Activated naive CD8-positive, alpha-beta T cell treated with anti-CD3 and anti-CD28 coated beads, Interleukin-2, amount 10 ng/mL, durations not matched to agents 7 days and 5 days (primary cell): ENCODE measurements around the gene RBM24. TPM values are rescaled to one million over a fixed set of nuclear protein-coding genes. Genes with fewer than 3 reads are reported as not detected.

ENCODE experiments used
- ATAC-seq: fragments of 150-1000 bp; cut with Tn5 transposase; one replicate; pipeline ENCODE4 v1.10.0; 2021; ENCODE audit warnings: low read depth, moderate library complexity
- POLR2A ChIA-PET: fragments of 350-600 bp; sonication (Branson Sonifier 250); formaldehyde crosslinking; loops from one replicate; lab custom pipeline; 2021; ENCODE audit warnings: antibody characterized with exemption; lab: Charles Lee
- DNase-seq: peaks from one replicate; pipeline ENCODE4 v3.0.0; 2021
- H3K27ac Mint-ChIP-seq: one replicate; pipeline ENCODE4 v1.8.0; 2022; ENCODE audit warnings: mild to moderate bottlenecking, mixed read lengths
- H3K27me3 Mint-ChIP-seq: one replicate; pipeline ENCODE4 v1.8.0; 2022; ENCODE audit warnings: mild to moderate bottlenecking, moderate library complexity, mixed read lengths
- H3K36me3 Mint-ChIP-seq: one replicate; pipeline ENCODE4 v1.8.0; 2021; ENCODE audit warnings: mild to moderate bottlenecking, mixed read lengths
- H3K4me1 Mint-ChIP-seq: one replicate; pipeline ENCODE4 v1.8.0; 2021; ENCODE audit warnings: mixed read lengths
- H3K4me3 Mint-ChIP-seq: one replicate; pipeline ENCODE4 v1.8.0; 2022; ENCODE audit warnings: mild to moderate bottlenecking, moderate library complexity, mixed read lengths
- H3K9me3 Mint-ChIP-seq: one replicate; pipeline ENCODE4 v1.8.0; 2021; ENCODE audit warnings: mixed read lengths
- total RNA-seq, 2 experiments: library from RNA; stranded (reverse); gene quantifications; one replicate each; pipeline ENCODE4 v1.2.3, GENCODE V29; 2021

RBM24 gene
- total RNA-seq, 2 experiments from 2014 or later: not detected

DNA sequence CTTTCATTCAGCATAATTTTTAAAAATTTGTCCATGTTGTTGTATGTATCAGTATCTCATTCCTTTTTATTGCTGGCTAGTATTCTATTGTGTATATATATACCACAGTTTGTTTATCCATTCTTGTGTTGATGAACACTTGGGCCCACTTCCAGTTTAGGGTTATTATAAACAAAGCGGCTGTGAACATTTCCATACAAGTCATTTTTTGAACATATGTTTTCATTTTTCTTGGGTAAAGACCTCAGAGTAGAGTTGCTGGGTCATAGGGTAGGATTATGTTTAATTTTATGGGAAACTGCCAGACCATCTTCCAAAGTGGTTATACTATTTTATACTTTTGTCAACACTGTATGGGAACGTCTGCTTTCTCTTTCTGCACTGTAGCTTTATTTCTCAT is 55.3 kb downstream of the RBM24 start:
- Mint-ChIP-seq H3K4me1 (no peaks in the 10 kb centered on the region), H3K27ac (no peak overlapping the region), H3K27me3 (no peaks in the 10 kb centered on the region), H3K4me3 (no peak overlapping the region), H3K36me3 (no peaks in the 10 kb centered on the region), H3K9me3 (peaks cover 3% of the 10 kb centered on the region)
- DNase-seq (no peak), ATAC-seq (no peak)
- POLR2A ChIA-PET: no interaction called here

DNA sequence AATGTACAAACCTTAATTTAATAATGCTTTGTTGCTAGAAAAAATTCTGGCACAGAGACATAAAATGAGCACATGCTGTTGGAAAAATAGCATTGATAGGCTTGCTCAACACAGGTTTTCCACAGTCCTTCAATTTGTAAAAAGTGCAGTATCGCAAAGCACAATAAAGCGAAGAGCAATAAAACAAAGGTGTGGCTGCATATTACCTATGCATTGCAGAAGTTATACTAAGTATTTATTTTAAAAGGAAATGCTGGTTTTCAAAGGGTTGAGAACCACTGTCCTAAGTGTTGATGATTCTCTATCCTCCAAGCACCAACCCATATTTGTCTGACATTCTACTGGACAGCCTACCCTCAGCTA is 58.1 kb downstream of the RBM24 start:
- DNase-seq: no peak
- POLR2A ChIA-PET: no interaction called here
- Mint-ChIP-seq H3K4me3 (no peak overlapping the region), H3K36me3 (no peaks in the 10 kb centered on the region), H3K27ac (no peak overlapping the region), H3K27me3 (no peaks in the 10 kb centered on the region), H3K4me1 (no peaks in the 10 kb centered on the region), H3K9me3 (peaks cover 3% of the 10 kb centered on the region)
- ATAC-seq: no peak

DNA sequence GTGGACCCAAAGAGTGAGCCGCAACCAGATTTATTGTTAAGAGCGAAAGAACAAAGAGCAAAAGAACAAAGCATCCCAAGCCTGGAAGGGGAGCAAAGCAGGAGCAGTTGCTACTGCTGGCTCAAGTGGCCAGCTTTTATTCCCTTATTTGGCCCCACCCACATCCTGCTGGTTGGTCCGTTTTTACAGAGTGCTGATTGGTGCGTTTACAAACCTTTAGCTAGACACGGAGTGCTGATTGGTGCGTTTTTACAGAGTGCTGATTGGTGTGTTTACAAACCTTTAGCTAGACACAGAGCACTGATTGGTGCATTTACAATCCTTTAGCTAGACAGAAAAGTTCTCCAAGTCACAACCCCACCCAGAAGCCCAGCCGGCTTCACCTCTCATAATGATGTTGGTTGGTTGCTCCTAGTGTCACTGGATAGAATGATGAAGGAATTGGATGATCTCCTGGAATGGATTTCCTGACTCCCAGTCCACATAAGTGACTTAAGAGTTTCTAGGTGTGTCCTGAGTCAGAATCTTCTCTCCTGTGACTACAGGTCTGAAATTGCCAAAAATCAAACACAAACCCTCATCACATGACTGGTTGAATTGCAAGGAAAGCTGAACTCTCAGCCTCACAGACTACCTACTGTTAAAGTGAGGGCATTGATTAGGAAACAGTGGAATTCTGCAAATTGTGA is 60.1 kb downstream of the RBM24 start:
- DNase-seq: no peak
- ATAC-seq: no peak
- Mint-ChIP-seq H3K4me3 (no peak overlapping the region), H3K4me1 (no peaks in the 10 kb centered on the region), H3K27ac (no peak overlapping the region), H3K27me3 (peaks cover 2% of the 10 kb centered on the region), H3K9me3 (peaks cover 3% of the 10 kb centered on the region), H3K36me3 (no peaks in the 10 kb centered on the region)
- POLR2A ChIA-PET: no interaction called here

DNA sequence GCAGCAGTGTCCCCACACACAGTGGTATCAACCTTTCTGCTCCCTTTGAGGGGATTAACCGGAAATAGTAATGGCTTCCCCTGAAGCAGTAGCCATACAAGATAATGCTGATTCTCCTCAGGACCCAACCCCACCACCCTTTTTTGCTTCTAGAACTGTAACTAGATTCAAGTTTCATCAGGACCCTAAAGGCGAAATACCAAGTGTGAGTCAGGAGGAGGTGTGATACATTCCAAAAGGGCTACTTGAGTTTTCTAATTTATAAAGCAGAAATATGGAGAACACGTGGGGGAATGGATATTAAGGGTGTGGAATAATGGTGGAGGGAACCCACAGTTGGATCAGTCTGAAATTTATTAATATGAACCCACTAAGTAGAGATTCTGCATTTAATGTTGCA is 60.7 kb downstream of the RBM24 start:
- Mint-ChIP-seq H3K4me1 (no peaks in the 10 kb centered on the region), H3K36me3 (no peaks in the 10 kb centered on the region), H3K27ac (no peak overlapping the region), H3K4me3 (no peak overlapping the region), H3K27me3 (peaks cover 2% of the 10 kb centered on the region), H3K9me3 (peaks cover 3% of the 10 kb centered on the region)
- DNase-seq: no peak
- POLR2A ChIA-PET: no interaction called here
- no peak for ATAC-seq

DNA sequence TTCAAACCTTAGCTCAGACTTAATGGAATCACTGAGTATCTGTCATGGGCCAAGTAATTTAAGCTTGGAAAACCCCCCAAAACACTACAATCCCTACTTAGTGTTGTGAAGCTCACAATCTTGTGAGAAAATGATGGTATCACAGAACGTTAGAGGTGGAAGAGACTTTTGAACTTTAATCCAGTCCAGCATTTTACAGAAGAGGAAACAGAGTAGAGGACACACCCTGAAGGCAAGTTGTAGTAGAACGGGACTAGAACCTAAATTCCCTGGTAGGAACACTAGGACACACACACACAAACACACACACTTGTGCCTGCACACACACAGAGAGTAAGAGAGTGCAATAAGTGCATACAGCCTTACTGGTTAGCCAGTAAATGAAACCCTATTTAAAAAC is 62.1 kb downstream of the RBM24 start:
- H3K4me3 Mint-ChIP-seq: no peak overlapping the region
- ATAC-seq: no peak

More for the DNA sequence above, 62.1 kb downstream of the RBM24 start:
- POLR2A ChIA-PET: no interaction called here
- Mint-ChIP-seq H3K36me3 (no peaks in the 10 kb centered on the region), H3K9me3 (no peaks in the 10 kb centered on the region), H3K4me1 (no peaks in the 10 kb centered on the region), H3K27me3 (peaks cover 2% of the 10 kb centered on the region), H3K27ac (no peak overlapping the region)
- DNase-seq: no peak

Other genes starting within 250 kb of the RBM24 start
- not detected for gene STMND1, start 179.3 kb upstream of the RBM24 start, total RNA-seq
- gene CAP2, start 112.2 kb downstream of the RBM24 start, total RNA-seq: not detected